Measurements from ENCODE around the gene MUC4. TPM values are rescaled to one million over a fixed set of nuclear protein-coding genes. Genes with fewer than 3 reads are reported as not detected.

MUC4 gene, protein sequence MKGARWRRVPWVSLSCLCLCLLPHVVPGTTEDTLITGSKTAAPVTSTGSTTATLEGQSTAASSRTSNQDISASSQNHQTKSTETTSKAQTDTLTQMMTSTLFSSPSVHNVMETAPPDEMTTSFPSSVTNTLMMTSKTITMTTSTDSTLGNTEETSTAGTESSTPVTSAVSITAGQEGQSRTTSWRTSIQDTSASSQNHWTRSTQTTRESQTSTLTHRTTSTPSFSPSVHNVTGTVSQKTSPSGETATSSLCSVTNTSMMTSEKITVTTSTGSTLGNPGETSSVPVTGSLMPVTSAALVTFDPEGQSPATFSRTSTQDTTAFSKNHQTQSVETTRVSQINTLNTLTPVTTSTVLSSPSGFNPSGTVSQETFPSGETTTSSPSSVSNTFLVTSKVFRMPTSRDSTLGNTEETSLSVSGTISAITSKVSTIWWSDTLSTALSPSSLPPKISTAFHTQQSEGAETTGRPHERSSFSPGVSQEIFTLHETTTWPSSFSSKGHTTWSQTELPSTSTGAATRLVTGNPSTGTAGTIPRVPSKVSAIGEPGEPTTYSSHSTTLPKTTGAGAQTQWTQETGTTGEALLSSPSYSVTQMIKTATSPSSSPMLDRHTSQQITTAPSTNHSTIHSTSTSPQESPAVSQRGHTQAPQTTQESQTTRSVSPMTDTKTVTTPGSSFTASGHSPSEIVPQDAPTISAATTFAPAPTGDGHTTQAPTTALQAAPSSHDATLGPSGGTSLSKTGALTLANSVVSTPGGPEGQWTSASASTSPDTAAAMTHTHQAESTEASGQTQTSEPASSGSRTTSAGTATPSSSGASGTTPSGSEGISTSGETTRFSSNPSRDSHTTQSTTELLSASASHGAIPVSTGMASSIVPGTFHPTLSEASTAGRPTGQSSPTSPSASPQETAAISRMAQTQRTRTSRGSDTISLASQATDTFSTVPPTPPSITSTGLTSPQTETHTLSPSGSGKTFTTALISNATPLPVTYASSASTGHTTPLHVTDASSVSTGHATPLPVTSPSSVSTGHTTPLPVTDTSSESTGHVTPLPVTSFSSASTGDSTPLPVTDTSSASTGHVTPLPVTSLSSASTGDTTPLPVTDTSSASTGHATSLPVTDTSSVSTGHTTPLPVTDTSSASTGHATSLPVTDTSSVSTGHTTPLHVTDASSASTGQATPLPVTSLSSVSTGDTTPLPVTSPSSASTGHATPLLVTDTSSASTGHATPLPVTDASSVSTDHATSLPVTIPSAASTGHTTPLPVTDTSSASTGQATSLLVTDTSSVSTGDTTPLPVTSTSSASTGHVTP (N-terminal part only)
- 0.47 TPM for total RNA-seq

DNA sequence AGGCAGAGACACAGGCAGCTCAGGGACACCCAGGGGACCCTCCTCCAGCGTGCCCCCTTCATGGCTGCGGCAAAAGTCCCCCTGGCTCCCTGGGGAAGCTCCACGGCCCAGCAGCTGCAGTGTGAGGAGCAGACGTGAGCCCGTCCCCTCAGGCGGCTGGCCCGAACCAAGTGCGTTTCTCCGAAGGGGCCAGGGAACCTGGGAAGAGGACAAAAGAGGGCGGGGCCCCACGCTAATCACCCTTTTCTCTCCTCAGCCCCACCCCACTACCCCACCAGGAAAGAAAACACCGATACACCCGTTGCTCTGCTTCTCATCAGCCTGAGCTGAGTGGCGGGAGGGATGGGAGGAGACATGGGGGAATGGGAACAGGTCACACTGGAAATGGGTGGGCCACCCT, at the start of gene MUC4:
Gene MUC4, minus strand, starts transcription at position 174 of the 400 bp plus-strand sequence. Its CDS starts 112 bp downstream, at position 62.

DNA sequence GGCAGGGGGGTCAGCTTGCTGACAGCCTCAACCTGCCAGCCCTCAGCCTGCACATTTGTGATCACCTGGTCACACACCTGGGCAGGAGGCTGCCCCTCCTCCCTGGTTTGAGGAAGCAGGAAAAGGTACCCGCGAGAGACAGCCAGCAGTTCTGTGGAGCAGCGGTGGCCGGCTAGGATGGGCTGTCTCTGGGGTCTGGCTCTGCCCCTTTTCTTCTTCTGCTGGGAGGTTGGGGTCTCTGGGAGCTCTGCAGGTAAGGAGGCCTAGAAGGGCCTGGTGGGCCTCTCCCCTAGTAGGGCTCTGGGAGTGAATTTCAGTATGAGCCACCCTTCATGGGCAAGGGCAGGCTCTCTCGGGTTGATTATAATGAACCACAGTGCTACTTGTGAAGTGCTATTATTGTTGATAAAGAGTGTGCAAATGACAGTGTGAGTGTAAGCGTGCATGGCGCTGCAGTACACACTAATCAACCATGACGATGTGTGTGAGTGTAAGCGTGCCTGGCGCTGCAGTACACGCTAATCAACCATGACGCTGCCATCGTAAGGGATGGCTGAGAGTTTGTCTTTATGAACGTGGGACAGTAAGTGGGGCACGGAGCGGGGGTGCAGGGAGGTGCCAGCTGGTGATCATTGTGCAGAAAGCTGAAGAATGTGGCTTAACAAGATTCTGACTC, 90.8 kb downstream of the MUC4 start, which contains the start of gene MUC20:
Gene MUC20, plus strand, starts transcription at position 148 of the 676 bp plus-strand sequence. Its CDS starts 30 bp downstream, at position 178.

Small RNA genes lying within 50 kb of the gene (small RNA-seq; reads per million reads assigned to genes)
- gene MIR570 (ENCODE audit: low replicate concordance) = not detected

Other genes with a start within 250 kb of the MUC4 start
- 9.4 TPM for gene APOD, start 228.0 kb downstream of the MUC4 start, total RNA-seq
- 36.7 TPM for gene MUC20, start 91.0 kb downstream of the MUC4 start, total RNA-seq
- gene TNK2, start 96.6 kb upstream of the MUC4 start, total RNA-seq = 25.7 TPM